LNCaP clone FGC (cell line): ENCODE results near the gene TTN.

Experiments
- DNase-seq: peaks from one replicate; pipeline ENCODE4 v3.0.0-alpha.2; 2011; ENCODE audit warnings: low read depth
- H3K4me3 ChIP-seq: 2 replicates; pipeline ENCODE4 v1.5.1; 2011; ENCODE audit warnings: mild to moderate bottlenecking, low read depth, low read length, control low read depth
- TF ChIP-seq, protein P1 (sequence below): IDR thresholded peaks from 2 replicates; pipeline ENCODE4 v1.5.1; 2012; ENCODE audit warnings: mild to moderate bottlenecking; ENCODE audit not compliant: control insufficient read depth, insufficient read depth; ENCODE audit errors: extremely low read depth

Gene TTN

DNA sequence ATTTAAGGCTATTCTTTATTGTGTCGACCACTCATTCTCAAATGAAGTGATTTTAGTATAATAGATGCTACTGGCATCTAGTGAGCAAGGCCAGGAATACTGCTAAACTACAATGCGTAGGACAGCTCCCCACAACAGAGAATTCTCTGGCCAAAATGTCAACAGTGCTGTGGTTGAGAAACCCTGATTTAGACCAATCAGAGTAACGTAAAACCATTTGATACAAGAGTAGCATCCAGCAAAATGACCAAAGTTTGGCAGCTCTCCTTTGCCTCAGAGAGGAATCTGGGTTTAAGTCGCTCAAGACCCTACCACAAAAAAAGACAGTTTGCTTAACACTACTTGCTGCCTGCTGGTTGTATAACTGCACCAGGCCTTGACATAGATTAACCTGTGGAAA lies 37.0 kb upstream of the TTN start:
- TF ChIP-seq, protein P1, sequence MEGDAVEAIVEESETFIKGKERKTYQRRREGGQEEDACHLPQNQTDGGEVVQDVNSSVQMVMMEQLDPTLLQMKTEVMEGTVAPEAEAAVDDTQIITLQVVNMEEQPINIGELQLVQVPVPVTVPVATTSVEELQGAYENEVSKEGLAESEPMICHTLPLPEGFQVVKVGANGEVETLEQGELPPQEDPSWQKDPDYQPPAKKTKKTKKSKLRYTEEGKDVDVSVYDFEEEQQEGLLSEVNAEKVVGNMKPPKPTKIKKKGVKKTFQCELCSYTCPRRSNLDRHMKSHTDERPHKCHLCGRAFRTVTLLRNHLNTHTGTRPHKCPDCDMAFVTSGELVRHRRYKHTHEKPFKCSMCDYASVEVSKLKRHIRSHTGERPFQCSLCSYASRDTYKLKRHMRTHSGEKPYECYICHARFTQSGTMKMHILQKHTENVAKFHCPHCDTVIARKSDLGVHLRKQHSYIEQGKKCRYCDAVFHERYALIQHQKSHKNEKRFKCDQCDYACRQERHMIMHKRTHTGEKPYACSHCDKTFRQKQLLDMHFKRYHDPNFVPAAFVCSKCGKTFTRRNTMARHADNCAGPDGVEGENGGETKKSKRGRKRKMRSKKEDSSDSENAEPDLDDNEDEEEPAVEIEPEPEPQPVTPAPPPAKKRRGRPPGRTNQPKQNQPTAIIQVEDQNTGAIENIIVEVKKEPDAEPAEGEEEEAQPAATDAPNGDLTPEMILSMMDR = no peak
- DNase-seq = no peak
- H3K4me3 ChIP-seq = no peak overlapping the region

GRCh38 chr2:178843697-178844096 lies 36.5 kb upstream of the TTN start:
- TF ChIP-seq, protein P1 = no peak
- DNase-seq = no peak
- H3K4me3 ChIP-seq = no peak overlapping the region

DNA sequence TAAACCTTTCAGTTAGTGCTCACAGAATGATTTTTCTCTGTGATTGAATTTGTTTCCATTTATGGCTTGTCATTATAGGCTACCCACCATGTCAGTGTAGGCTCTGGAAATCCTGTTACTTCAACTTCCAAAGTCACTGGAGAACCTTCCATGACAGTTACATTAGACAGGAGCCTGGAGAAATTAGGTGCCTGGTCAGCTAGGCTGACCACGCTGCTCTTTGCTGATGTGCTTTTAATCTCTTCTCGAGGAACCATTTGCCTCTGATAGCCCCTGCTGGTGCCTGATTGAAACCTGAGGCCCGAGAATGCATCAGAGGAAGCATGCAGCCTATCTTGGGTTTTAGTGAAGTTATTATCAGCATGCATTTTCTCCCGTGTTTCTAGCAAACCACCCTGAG lies 29.6 kb upstream of the TTN start:
- TF ChIP-seq, protein P1 = no peak
- no peak for DNase-seq
- no peak overlapping the region for H3K4me3 ChIP-seq

DNA sequence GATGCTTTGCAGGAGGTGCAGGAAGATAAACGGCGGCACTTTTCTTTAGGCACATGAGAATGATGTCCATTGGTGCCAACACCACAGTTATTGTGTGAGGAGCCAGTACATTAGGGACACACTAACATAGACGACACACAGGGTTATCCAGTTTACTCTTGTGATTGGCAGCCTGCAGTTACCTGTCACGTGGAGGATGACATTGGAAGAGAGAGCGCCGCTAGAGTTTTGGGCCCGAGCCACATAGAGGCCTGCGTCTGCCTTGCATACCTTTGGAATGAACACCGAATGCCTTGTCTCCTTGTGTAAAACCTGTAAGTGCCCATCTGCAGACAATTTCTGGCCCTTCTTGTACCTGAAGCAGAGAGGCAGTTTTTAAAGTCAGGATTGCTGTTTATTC lies 26.9 kb upstream of the TTN start:
- H3K4me3 ChIP-seq = no peak overlapping the region
- no peak for DNase-seq
- TF ChIP-seq, protein P1 = no peak

DNA sequence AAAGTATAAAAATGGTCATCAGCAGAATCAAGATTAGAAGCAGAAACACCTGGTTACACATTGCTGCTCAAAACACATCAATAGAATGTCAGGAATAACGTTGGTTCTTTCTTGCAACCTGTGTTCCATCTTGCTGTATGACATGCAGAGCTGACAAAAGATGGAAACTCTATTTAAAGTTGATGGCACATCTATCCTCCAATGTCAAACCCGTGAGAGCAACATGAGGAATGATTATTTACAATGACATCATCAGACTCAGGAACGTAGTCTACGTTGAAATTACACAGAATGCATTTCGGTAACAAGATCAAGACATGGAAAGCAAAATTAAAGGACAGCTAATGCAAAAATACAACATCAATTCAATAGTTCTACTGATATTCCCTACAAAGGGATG lies 26.2 kb upstream of the TTN start:
- no peak overlapping the region for H3K4me3 ChIP-seq
- TF ChIP-seq, protein P1 = no peak
- DNase-seq = no peak

GRCh38 chr2:178830451-178830850 lies 23.2 kb upstream of the TTN start:
- TF ChIP-seq, protein P1 = no peak
- DNase-seq = no peak
- no peak overlapping the region for H3K4me3 ChIP-seq

GRCh38 chr2:178829981-178830380 lies 22.8 kb upstream of the TTN start:
- no peak for DNase-seq
- TF ChIP-seq, protein P1 = no peak

More at GRCh38 chr2:178829981-178830380, 22.8 kb upstream of the TTN start:
- H3K4me3 ChIP-seq = no peak overlapping the region
